Keratinocyte (primary cell): ENCODE measurements around the gene CRLF3. TPM values are rescaled to one million over a fixed set of nuclear protein-coding genes. Genes with fewer than 3 reads are reported as not detected.

Source experiments
- DNase-seq: peaks from one replicate; pipeline ENCODE4 v3.0.0-alpha.2; 2011; ENCODE audit warnings: low read depth, missing footprints, low spot score
- FAIRE-seq: peaks from 2 replicates; lab custom pipeline; 2011; peaks lifted over from hg19 to GRCh38; lab: Jason Lieb, UNC
- H2AFZ ChIP-seq: 2 replicates; pipeline ENCODE4 v1.6.0; 2012; ENCODE audit warnings: low read length, control low read depth, inconsistent platforms; ENCODE audit not compliant: control insufficient read depth
- H3K27ac ChIP-seq: 2 replicates; pipeline ENCODE4 v1.5.1; 2011; ENCODE audit warnings: low read length; ENCODE audit not compliant: control insufficient read depth, insufficient read depth
- H3K27me3 ChIP-seq: 3 replicates; pipeline ENCODE4 v1.6.0; 2011; ENCODE audit warnings: low read length; ENCODE audit not compliant: control insufficient read depth, insufficient read depth; ENCODE audit errors: extremely low read depth
- H3K36me3 ChIP-seq, 2 experiments: 2 replicates in 1 of 2; 3 replicates in 1 of 2; pipeline ENCODE4 v1.5.1; 2011; ENCODE audit warnings: low read length in 2 of 2, mild to moderate bottlenecking in 1 of 2; ENCODE audit not compliant: control insufficient read depth in 2 of 2, insufficient read depth in 2 of 2; ENCODE audit errors: extremely low read depth in 1 of 2
- H3K4me1 ChIP-seq: 3 replicates; pipeline ENCODE4 v1.5.1; 2011; ENCODE audit warnings: low read length; ENCODE audit not compliant: control insufficient read depth, insufficient read depth; ENCODE audit errors: extremely low read depth
- H3K4me2 ChIP-seq: 3 replicates; pipeline ENCODE4 v1.6.0; 2011; ENCODE audit warnings: low read depth, low read length; ENCODE audit not compliant: control insufficient read depth, insufficient read depth; ENCODE audit errors: extremely low read depth
- H3K4me3 ChIP-seq, 3 experiments: fragments of 200-600 bp in 1 of 3; sonication (generic) in 1 of 3; 2 replicates in 2 of 3; 3 replicates in 1 of 3; pipeline ENCODE4 v1.5.1; 2011 to 2016; ENCODE audit warnings: low read length in 3 of 3, mild to moderate bottlenecking in 3 of 3, control low read depth in 2 of 3, inconsistent platforms in 1 of 3, low read depth in 1 of 3, mixed read lengths in 1 of 3, mixed run types in 1 of 3, moderate library complexity in 1 of 3; ENCODE audit not compliant: control insufficient read depth in 2 of 3, insufficient read depth in 2 of 3; ENCODE audit errors: extremely low read depth in 1 of 3
- H3K79me2 ChIP-seq: 2 replicates; pipeline ENCODE4 v1.6.0; 2012; ENCODE audit warnings: low read length; ENCODE audit not compliant: control insufficient read depth, insufficient read depth
- H3K9ac ChIP-seq: 3 replicates; pipeline ENCODE4 v1.6.0; 2011; ENCODE audit warnings: low read length; ENCODE audit not compliant: control insufficient read depth, insufficient read depth; ENCODE audit errors: extremely low read depth
- H3K9me1 ChIP-seq: 3 replicates; pipeline ENCODE4 v1.6.0; 2011; ENCODE audit warnings: low read length; ENCODE audit not compliant: control insufficient read depth, insufficient read depth; ENCODE audit errors: extremely low read depth
- H3K9me3 ChIP-seq: 2 replicates; pipeline ENCODE4 v1.5.1; 2012; ENCODE audit warnings: low read depth, low read length; ENCODE audit not compliant: control insufficient read depth
- H4K20me1 ChIP-seq: 3 replicates; pipeline ENCODE4 v1.6.0; 2011; ENCODE audit warnings: low read length; ENCODE audit not compliant: control insufficient read depth, insufficient read depth; ENCODE audit errors: extremely low read depth
- EZH2 ChIP-seq: IDR thresholded peaks from one replicate; pipeline ENCODE4 v1.6.1; 2012; ENCODE audit warnings: inconsistent platforms, mild to moderate bottlenecking, low read length, moderate library complexity
- dilution Hi-C: fragments of 300-500 bp; cut with MboI; formaldehyde crosslinking; loops from one replicate; pipeline ENCODE4 v1.7.0; 2020; ENCODE audit warnings: low sequenced_read_pairs; ENCODE audit not compliant: extremely low pct_ligation_motif_present
- polyA plus RNA-seq, 5 experiments: library from polyadenylated mRNA; depleted of rRNA in 3 of 5; stranded (reverse) in 3 of 5; stranded (forward) in 1 of 5; unstranded in 1 of 5; fragments of >200 nt; gene quantifications; 1 replicate in 1 of 5; 2 replicates in 3 of 5; 3 replicates in 1 of 5; pipeline versions ENCODE4 v1.2.1 to v1.2.3, GENCODE V29; 2011 to 2012; ENCODE audit warnings: missing spikeins in 2 of 5, low read depth in 1 of 5, low replicate concordance in 1 of 5
- TF ChIP-seq, protein P1 (sequence below), 3 experiments: IDR thresholded peaks in 1 of 3; conservative IDR thresholded peaks in 1 of 3; optimal IDR thresholded peaks in 1 of 3; 2 replicates in 2 of 3; 3 replicates in 1 of 3; pipeline versions ENCODE3 to v1.5.1; 2011; ENCODE audit warnings: low read length in 3 of 3, mild to moderate bottlenecking in 3 of 3, moderate library complexity in 2 of 3, control low read depth in 1 of 3, inconsistent platforms in 1 of 3; ENCODE audit not compliant: insufficient read depth in 2 of 3; ENCODE audit errors: extremely low read depth in 1 of 3

The CRLF3 gene
- polyA plus RNA-seq, 1 donor (not counting 4 experiments of a cell fraction or from before 2014, with no cell fraction given) = 22.4 TPM

DNA sequence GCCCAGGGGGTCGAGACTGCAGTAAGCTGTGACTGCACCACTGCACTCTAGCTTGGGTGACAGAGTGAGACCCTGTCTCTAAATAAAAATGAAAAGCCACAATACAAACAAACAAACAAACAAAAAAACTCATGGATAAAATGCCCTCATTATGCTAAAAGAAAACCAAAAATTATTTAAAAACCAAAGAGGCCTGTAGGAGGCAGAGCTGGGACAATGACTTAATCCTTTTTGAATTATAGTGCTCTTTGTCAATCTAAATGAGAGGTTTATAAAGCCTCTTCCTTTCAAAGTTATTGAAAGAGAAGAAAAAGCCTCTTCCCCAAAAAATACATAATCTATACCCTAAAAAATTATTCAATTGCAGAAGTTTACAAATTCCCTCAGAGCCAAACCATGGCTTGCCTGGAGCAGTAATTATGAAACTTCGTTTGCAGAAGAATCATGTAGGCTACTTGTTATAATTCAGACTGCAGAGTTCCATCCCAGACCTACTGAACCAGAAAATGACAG, 18.5 kb downstream of the CRLF3 start:
- DNase-seq = no peak
- FAIRE-seq = no peak
- Histone ChIP-seq H3K4me2 (no peak overlapping the region), H3K36me3 (peaks cover 4 to 7% of the 10 kb centered on the region in 2 experiments), H3K9me1 (no peaks in the 10 kb centered on the region), H3K27me3 (no peaks in the 10 kb centered on the region), H4K20me1 (no peaks in the 10 kb centered on the region), H2AFZ (no peak overlapping the region), H3K79me2 (peaks cover 44% of the 10 kb centered on the region), H3K27ac (no peak overlapping the region), H3K4me1 (no peaks in the 10 kb centered on the region), H3K4me3 (no peak overlapping the region), H3K9ac (no peak overlapping the region), H3K9me3 (no peaks in the 10 kb centered on the region)
- dilution Hi-C loops = no loop called here
- TF ChIP-seq, protein P1, sequence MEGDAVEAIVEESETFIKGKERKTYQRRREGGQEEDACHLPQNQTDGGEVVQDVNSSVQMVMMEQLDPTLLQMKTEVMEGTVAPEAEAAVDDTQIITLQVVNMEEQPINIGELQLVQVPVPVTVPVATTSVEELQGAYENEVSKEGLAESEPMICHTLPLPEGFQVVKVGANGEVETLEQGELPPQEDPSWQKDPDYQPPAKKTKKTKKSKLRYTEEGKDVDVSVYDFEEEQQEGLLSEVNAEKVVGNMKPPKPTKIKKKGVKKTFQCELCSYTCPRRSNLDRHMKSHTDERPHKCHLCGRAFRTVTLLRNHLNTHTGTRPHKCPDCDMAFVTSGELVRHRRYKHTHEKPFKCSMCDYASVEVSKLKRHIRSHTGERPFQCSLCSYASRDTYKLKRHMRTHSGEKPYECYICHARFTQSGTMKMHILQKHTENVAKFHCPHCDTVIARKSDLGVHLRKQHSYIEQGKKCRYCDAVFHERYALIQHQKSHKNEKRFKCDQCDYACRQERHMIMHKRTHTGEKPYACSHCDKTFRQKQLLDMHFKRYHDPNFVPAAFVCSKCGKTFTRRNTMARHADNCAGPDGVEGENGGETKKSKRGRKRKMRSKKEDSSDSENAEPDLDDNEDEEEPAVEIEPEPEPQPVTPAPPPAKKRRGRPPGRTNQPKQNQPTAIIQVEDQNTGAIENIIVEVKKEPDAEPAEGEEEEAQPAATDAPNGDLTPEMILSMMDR (optimal IDR thresholded peaks at IDR 0.05 in 1 of 3, IDR thresholded peaks at IDR 0.05 in 1 of 3, conservative IDR thresholded peaks at IDR 0.05 in 1 of 3; ENCODE audit: extremely low read depth in 1 of 3, insufficient read depth in 2 of 3, low read length in 3 of 3) = peak in 1 of 3 experiments; percentile 8
- no peak for TF ChIP-seq EZH2

DNA sequence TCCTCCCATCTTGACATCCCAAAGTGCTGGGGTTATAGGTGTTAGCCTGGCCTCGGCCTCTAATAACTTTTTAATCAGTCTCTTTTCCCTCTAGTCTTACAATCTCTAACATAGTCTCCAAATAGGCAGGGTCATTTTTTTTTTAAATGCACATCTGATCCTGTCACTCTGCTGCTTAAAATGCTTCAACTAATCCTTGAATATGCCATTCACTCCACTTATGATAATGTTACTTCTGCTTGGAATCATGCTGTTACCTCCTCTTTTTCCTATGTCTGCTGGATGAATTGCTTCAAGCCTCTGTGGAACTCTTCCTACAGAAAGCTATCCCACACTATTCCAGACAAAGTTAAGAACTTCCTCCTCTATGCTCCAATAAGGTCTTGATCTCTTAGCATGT, 22.8 kb downstream of the CRLF3 start:
- Histone ChIP-seq H2AFZ (no peak overlapping the region), H3K27ac (no peak overlapping the region), H3K9me1 (no peaks in the 10 kb centered on the region), H3K4me1 (no peaks in the 10 kb centered on the region), H3K27me3 (no peaks in the 10 kb centered on the region), H3K9me3 (no peaks in the 10 kb centered on the region), H4K20me1 (no peaks in the 10 kb centered on the region), H3K9ac (no peak overlapping the region), H3K79me2 (peaks cover 13% of the 10 kb centered on the region), H3K36me3 (peaks cover 6 to 7% of the 10 kb centered on the region in 2 experiments), H3K4me2 (no peak overlapping the region), H3K4me3 (no peak overlapping the region)
- dilution Hi-C loops = no loop called here
- no peak for TF ChIP-seq EZH2
- TF ChIP-seq, protein P1 (optimal IDR thresholded peaks at IDR 0.05 in 1 of 3, IDR thresholded peaks at IDR 0.05 in 1 of 3, conservative IDR thresholded peaks at IDR 0.05 in 1 of 3; ENCODE audit: extremely low read depth in 1 of 3, insufficient read depth in 2 of 3, low read length in 3 of 3) = no peak
- no peak for DNase-seq
- FAIRE-seq = no peak
